Esophagus squamous epithelium (tissue), 4 donors: ENCODE results near the gene ZFP64.

Experiments used
- CTCF ChIP-seq, 6 experiments: fragments of 450-650 bp in 4 of 6; fragments of 200-600 bp in 2 of 6; sonication (generic) in 2 of 6; IDR thresholded peaks; one replicate each; pipeline ENCODE4 v1.5.1; 2016 to 2019; ENCODE audit warnings: antibody characterized with exemption in 6 of 6, mild to moderate bottlenecking in 4 of 6, moderate library complexity in 4 of 6
- POLR2A ChIP-seq, 4 donors: fragments of 450-650 bp; IDR thresholded peaks; one replicate each; pipeline ENCODE4 v1.6.1; 2017; ENCODE audit warnings: antibody characterized with exemption in 4 of 4, mild to moderate bottlenecking in 4 of 4, moderate library complexity in 3 of 4

GRCh38 chr20:52179331-52180179, 12.0 kb downstream of the ZFP64 start:
- TF ChIP-seq CTCF (IDR thresholded peaks at IDR 0.05) (no peak), POLR2A (IDR thresholded peaks at IDR 0.05) (no peak)
